HEK293 (cell line): Measurements from ENCODE around the gene LCN2.

Experiments used
- CTCF ChIP-seq: fragments of 450-650 bp; formaldehyde crosslinking; IDR thresholded peaks from 2 replicates; pipeline ENCODE4 v1.5.1; 2016; ENCODE audit warnings: missing biosample characterization, missing genetic modification characterization
- ZNF175 ChIP-seq: fragments of 450-650 bp; formaldehyde crosslinking; IDR thresholded peaks from 2 replicates; pipeline ENCODE4 v1.5.1; 2016; ENCODE audit warnings: missing biosample characterization, missing genetic modification characterization
- ZNF518A ChIP-seq: fragments of 450-650 bp; formaldehyde crosslinking; conservative IDR thresholded peaks from 2 replicates; pipeline ENCODE4 v1.5.1; 2016; ENCODE audit warnings: low read depth, missing biosample characterization, missing genetic modification characterization
- ZNF580 ChIP-seq: fragments of 450-650 bp; formaldehyde crosslinking; IDR thresholded peaks from 2 replicates; pipeline ENCODE4 v1.5.1; 2016; ENCODE audit warnings: missing biosample characterization, missing genetic modification characterization
- ZNF596 ChIP-seq: fragments of 450-650 bp; IDR thresholded peaks from 2 replicates; pipeline ENCODE4 v1.5.0; 2018; ENCODE audit warnings: missing biosample characterization, mild to moderate bottlenecking, missing genetic modification characterization, moderate library complexity
- ZNF623 ChIP-seq: fragments of 450-650 bp; formaldehyde crosslinking; IDR thresholded peaks from 2 replicates; pipeline ENCODE4 v1.5.1; 2016; ENCODE audit warnings: missing biosample characterization, missing genetic modification characterization

- no peak for TF ChIP-seq CTCF (tag by site-specific recombination)
- TF ChIP-seq ZNF596 (tag by site-specific recombination): no peak
- no peak for TF ChIP-seq ZNF580
- TF ChIP-seq ZNF518A (tag by site-specific recombination): no peak
- no peak for TF ChIP-seq ZNF623 (tag by site-specific recombination)
- TF ChIP-seq ZNF175: no peak
These were observed 26.5 kb downstream of the LCN2 start for GRCh38 chr9:128175726-128176125.
